GM18520 (cell line): ENCODE measurements around the gene ITK.
A peak's percentile ranks its signal among the peaks of the same experiment; 100 is the strongest.

Experiments
- ATAC-seq: cut with Tn5 transposase; IDR thresholded peaks from one replicate; pipeline ENCODE4 v1.9.1; 2021; ENCODE audit not compliant: unreplicated experiment

Gene ITK

GRCh38 chr5:157278319-157279037 lies 97.8 kb downstream of the ITK start:
- no peak for ATAC-seq

GRCh38 chr5:157279605-157280239 lies 99.1 kb downstream of the ITK start:
- no peak for ATAC-seq

GRCh38 chr5:157280927-157281326 lies 100.3 kb downstream of the ITK start:
- no peak for ATAC-seq

GRCh38 chr5:157282150-157282549 lies 101.5 kb downstream of the ITK start:
- no peak for ATAC-seq

- ATAC-seq = peak; percentile 93
These were observed 102.8 kb downstream of the ITK start for GRCh38 chr5:157283434-157283833.

GRCh38 chr5:157284458-157285212 lies 104.0 kb downstream of the ITK start:
- no peak for ATAC-seq

- ATAC-seq = no peak
These were observed 104.8 kb downstream of the ITK start for GRCh38 chr5:157285310-157286035.

GRCh38 chr5:157286761-157287211 lies 106.1 kb downstream of the ITK start:
- ATAC-seq = no peak

GRCh38 chr5:157288405-157289163 lies 107.9 kb downstream of the ITK start:
- ATAC-seq = no peak

GRCh38 chr5:157289164-157289819 lies 108.7 kb downstream of the ITK start:
- no peak for ATAC-seq

GRCh38 chr5:157290156-157290980 lies 109.7 kb downstream of the ITK start:
- ATAC-seq = no peak

GRCh38 chr5:157290981-157291711 lies 110.5 kb downstream of the ITK start:
- ATAC-seq = peak; percentile 92

- ATAC-seq = no peak
These were observed 112.0 kb downstream of the ITK start for GRCh38 chr5:157292599-157292998.

- ATAC-seq = no peak
These were observed 113.9 kb downstream of the ITK start for GRCh38 chr5:157294407-157295091.

GRCh38 chr5:157295247-157295646 lies 114.6 kb downstream of the ITK start:
- ATAC-seq = no peak

- ATAC-seq = no peak
These were observed 119.9 kb downstream of the ITK start for GRCh38 chr5:157300564-157300963.

GRCh38 chr5:157301066-157301465 lies 120.4 kb downstream of the ITK start:
- ATAC-seq = no peak

- no peak for ATAC-seq
These were observed 122.4 kb downstream of the ITK start for GRCh38 chr5:157303023-157303422.
